Panc1 (cell line): ENCODE data around the gene TIMP3. TPM values are rescaled to one million over a fixed set of nuclear protein-coding genes. Genes with fewer than 3 reads are reported as not detected.

ENCODE experiments used
- ATAC-seq: fragments of 200-7000 bp; cut with Tn5 transposase; 2 replicates; pipeline ENCODE4 v1.9.1; 2020; ENCODE audit warnings: mild to moderate bottlenecking, moderate library complexity
- BruUV-seq: library from RNA; stranded (reverse); fragments of 400-500 nt; replicated peaks from 2 replicates; lab custom pipeline; 2021; lab: Mats Ljungman, UMichigan
- CTCF ChIA-PET: fragments of 300-600 bp; sonication (Branson Sonifier 250); formaldehyde crosslinking; loops from one replicate; lab custom pipeline; 2022; ENCODE audit warnings: antibody characterized with exemption; lab: Charles Lee
- POLR2A ChIA-PET: fragments of 300-600 bp; sonication (Branson Sonifier 250); formaldehyde crosslinking; loops from one replicate; lab custom pipeline; 2022; ENCODE audit warnings: antibody characterized with exemption; lab: Charles Lee
- DNase-seq: peaks from one replicate; pipeline ENCODE4 v3.0.0-alpha.2; 2010; ENCODE audit warnings: low read depth, low spot score
- H3K27ac ChIP-seq: 2 replicates; pipeline ENCODE4 v1.5.1; 2011; ENCODE audit warnings: mild to moderate bottlenecking, low read length, inconsistent platforms
- H3K27me3 ChIP-seq: fragments of 200-500 bp; sonication (Bioruptor generic); 2 replicates; pipeline ENCODE4 v1.6.0; 2014; ENCODE audit warnings: low read length, inconsistent platforms; ENCODE audit not compliant: control insufficient read depth, insufficient read depth
- H3K36me3 ChIP-seq: fragments of 200-500 bp; sonication (Bioruptor generic); 2 replicates; pipeline ENCODE4 v1.5.1; 2014; ENCODE audit warnings: inconsistent platforms, mild to moderate bottlenecking, low read length, moderate library complexity; ENCODE audit not compliant: control insufficient read depth, insufficient read depth
- H3K4me1 ChIP-seq: 2 replicates; pipeline ENCODE4 v1.5.1; 2011; ENCODE audit warnings: inconsistent platforms, mild to moderate bottlenecking, low read length, moderate library complexity; ENCODE audit not compliant: control insufficient read depth, insufficient read depth
- H3K4me3 ChIP-seq, 2 experiments: 2 replicates each; pipeline ENCODE4 v1.5.1; 2011 to 2012; ENCODE audit warnings: low read depth in 2 of 2, low read length in 2 of 2, mild to moderate bottlenecking in 2 of 2, inconsistent platforms in 1 of 2, moderate library complexity in 1 of 2
- H3K9me3 ChIP-seq: fragments of 200-500 bp; sonication (Bioruptor generic); 2 replicates; pipeline ENCODE4 v1.5.1; 2014; ENCODE audit warnings: low read depth, mild to moderate bottlenecking, inconsistent platforms, low read length, moderate library complexity; ENCODE audit not compliant: control insufficient read depth, insufficient read depth
- CTCF ChIP-seq: fragments of 450-650 bp; IDR thresholded peaks from 2 replicates; pipeline ENCODE4 v1.5.1; 2017; ENCODE audit warnings: mild to moderate bottlenecking
- POLR2AphosphoS5 ChIP-seq: IDR thresholded peaks from 2 replicates; pipeline ENCODE4 v1.6.1; 2012; ENCODE audit warnings: mild to moderate bottlenecking, low read depth, low read length, moderate library complexity
- REST ChIP-seq, 2 experiments: IDR thresholded peaks; 2 replicates each; pipeline ENCODE4 v1.6.1; 2011 to 2012; ENCODE audit warnings: low read depth in 2 of 2, control low read depth in 1 of 2, low read length in 1 of 2, mild to moderate bottlenecking in 1 of 2, moderate library complexity in 1 of 2; ENCODE audit not compliant: insufficient read depth in 1 of 2
- SIN3A ChIP-seq: IDR thresholded peaks from 2 replicates; pipeline ENCODE4 v1.6.1; 2012; ENCODE audit warnings: low read depth, mild to moderate bottlenecking, low read length, moderate library complexity, borderline replicate concordance; ENCODE audit not compliant: insufficient read depth
- TCF7L2 ChIP-seq: IDR thresholded peaks from 2 replicates; pipeline ENCODE4 v1.6.1; 2011; ENCODE audit warnings: mild to moderate bottlenecking, low read depth, low read length, inconsistent platforms
- in situ Hi-C: cut with HindIII; loops from 2 replicates; pipeline ENCODE4 v1.10.0; 2016; ENCODE audit warnings: low sequenced_read_pairs, low pct_unique_long_range_greater_than_20kb
- intact Hi-C: fragments of 100-400 bp; cut with micrococcal nuclease; formaldehyde crosslinking; loops from one replicate; pipeline ENCODE4 v1.10.0; 2022; ENCODE audit not compliant: unreplicated experiment
- total RNA-seq: library from RNA; stranded (reverse); gene quantifications from one replicate; pipeline ENCODE4 v1.2.1, GENCODE V29; 2021; ENCODE audit not compliant: unreplicated experiment

TIMP3 gene
- total RNA-seq, 1 experiment from 2014 or later, result 0.67 TPM

DNA sequence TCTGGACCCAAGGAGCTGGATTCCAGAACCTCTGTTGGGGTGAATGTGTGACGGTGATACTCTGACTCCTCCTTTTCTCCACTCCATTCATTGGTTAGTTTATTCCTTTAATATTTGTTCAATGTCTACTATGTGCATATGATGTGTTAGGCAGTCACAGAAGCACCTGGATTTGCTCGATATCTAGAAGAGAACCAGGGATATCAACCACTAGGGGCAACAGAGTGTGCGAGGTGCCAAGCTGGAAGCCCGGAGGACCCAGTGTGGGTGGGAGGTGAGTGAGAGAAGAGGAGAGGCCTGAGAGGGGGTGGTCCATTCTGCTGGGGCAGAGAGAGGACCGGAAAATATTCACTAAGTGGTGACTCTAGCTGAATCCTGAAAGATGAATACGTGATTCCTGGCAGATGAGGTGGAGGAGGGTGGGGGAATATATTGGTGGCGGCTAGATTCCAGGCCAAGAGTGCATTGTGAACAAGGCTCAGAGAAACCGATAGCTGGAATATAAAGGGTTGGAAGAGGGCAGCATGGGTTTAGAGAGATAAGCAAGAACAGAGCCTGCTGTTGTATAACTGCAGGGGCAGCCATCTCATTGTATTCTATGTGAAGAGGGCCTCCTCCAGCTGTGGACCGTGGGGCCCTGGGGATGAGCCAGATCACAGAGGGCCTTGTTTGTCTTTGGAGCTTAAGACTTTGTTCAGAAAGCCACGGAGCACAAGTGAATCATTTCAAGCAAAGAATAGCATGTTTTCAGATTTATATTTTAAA, 6.9 kb upstream of the TIMP3 start:
- BruUV-seq, result no TSS peak
- TF ChIP-seq TCF7L2, result no peak
- Histone ChIP-seq H3K4me1 (no peaks in the 10 kb centered on the region), H3K27ac (no peak overlapping the region), H3K4me3 (no peak overlapping the region), H3K9me3 (no peaks in the 10 kb centered on the region), H3K36me3 (no peaks in the 10 kb centered on the region), H3K27me3 (no peaks in the 10 kb centered on the region)
- ATAC-seq, result no peak
- in situ Hi-C loops, result no loop called here
- intact Hi-C loops, result loop anchor here (10.0 kb wide), 2 partner anchors 130 to 270 kb away; no protein-coding TSS in a partner anchor
- ChIA-PET POLR2A (interaction anchor here (1.0 kb wide), 1 partner anchor 29 kb away, joined by 4 read pairs; no protein-coding TSS in a partner anchor), CTCF (no interaction called here)
- no peak for DNase-seq

GRCh38 chr22:32795214-32795596, 6.3 kb upstream of the TIMP3 start:
- no peak for TF ChIP-seq TCF7L2
- TF ChIP-seq SIN3A, result no peak
- no peak for TF ChIP-seq REST (IDR thresholded peaks at IDR 0.05; ENCODE audit: insufficient read depth in 1 of 2, low read depth in 2 of 2, low read length in 1 of 2)
- no peak for TF ChIP-seq CTCF
- no peak for TF ChIP-seq POLR2AphosphoS5
- in situ Hi-C loops, result no loop called here
- H3K4me3 ChIP-seq, result no peak overlapping the region
- no TSS peak for BruUV-seq
- intact Hi-C loops, result loop anchor here (10.0 kb wide), 2 partner anchors 130 to 270 kb away; no protein-coding TSS in a partner anchor
- H3K4me1 ChIP-seq, result no peaks in the 10 kb centered on the region
- no peaks in the 10 kb centered on the region for H3K27me3 ChIP-seq
- ATAC-seq, result no peak
- ChIA-PET CTCF (no interaction called here), POLR2A (no interaction called here)
- no peak overlapping the region for H3K27ac ChIP-seq
- H3K9me3 ChIP-seq, result no peaks in the 10 kb centered on the region
- no peaks in the 10 kb centered on the region for H3K36me3 ChIP-seq
- no peak for DNase-seq
